Neural progenitor cell (in vitro differentiated cells): ENCODE data around the gene GHITM. TPM values are rescaled to one million over a fixed set of nuclear protein-coding genes. Genes with fewer than 3 reads are reported as not detected.

Experiments used
- DNase-seq: peaks from one replicate; pipeline ENCODE4 v3.0.0-alpha.2; 2016; ENCODE audit warnings: low spot score
- H2AFZ ChIP-seq: fragments of 200-600 bp; sonication (generic); replicated peaks from 2 replicates; pipeline ENCODE4 v1.6.1; 2016; ENCODE audit warnings: antibody characterized with exemption
- H3F3A ChIP-seq: fragments of 200-600 bp; sonication (generic); 2 replicates; pipeline ENCODE4 v1.6.1; 2016; ENCODE audit warnings: antibody characterized with exemption, low read depth
- H3K27ac ChIP-seq: fragments of 200-600 bp; sonication (generic); 2 replicates; pipeline ENCODE4 v1.5.1; 2016; ENCODE audit warnings: mild to moderate bottlenecking
- H3K27me3 ChIP-seq: fragments of 200-600 bp; sonication (generic); 2 replicates; pipeline ENCODE4 v1.6.1; 2016; ENCODE audit warnings: mild to moderate bottlenecking, moderate library complexity
- H3K36me3 ChIP-seq: fragments of 200-600 bp; sonication (generic); 2 replicates; pipeline ENCODE4 v1.5.1; 2016
- H3K4me1 ChIP-seq: fragments of 200-600 bp; sonication (generic); 2 replicates; pipeline ENCODE4 v1.6.1; 2016; ENCODE audit warnings: mixed run types
- H3K4me2 ChIP-seq: fragments of 200-600 bp; sonication (generic); 2 replicates; pipeline ENCODE4 v1.6.1; 2016
- H3K4me3 ChIP-seq: fragments of 200-600 bp; sonication (generic); 2 replicates; pipeline ENCODE4 v1.5.1; 2016
- H3K79me2 ChIP-seq: fragments of 200-600 bp; sonication (generic); 2 replicates; pipeline ENCODE4 v1.6.1; 2016; ENCODE audit warnings: low read depth
- H3K9ac ChIP-seq: fragments of 200-600 bp; sonication (generic); 2 replicates; pipeline ENCODE4 v1.6.1; 2016
- H3K9me3 ChIP-seq: fragments of 200-600 bp; sonication (generic); 2 replicates; pipeline ENCODE4 v1.5.1; 2016; ENCODE audit warnings: low read depth
- H4K20me1 ChIP-seq: fragments of 200-600 bp; sonication (generic); 2 replicates; pipeline ENCODE4 v1.6.1; 2016; ENCODE audit warnings: low read depth
- H3K27ac Mint-ChIP-seq: 3 replicates; pipeline ENCODE4 v1.8.0; 2021; ENCODE audit warnings: mixed read lengths
- H3K27me3 Mint-ChIP-seq: 2 replicates; pipeline ENCODE4 v1.8.0; 2022; ENCODE audit warnings: low read depth, mild to moderate bottlenecking, inconsistent platforms, moderate library complexity, mixed read lengths; ENCODE audit not compliant: insufficient read depth
- H3K36me3 Mint-ChIP-seq: 3 replicates; pipeline ENCODE4 v1.8.0; 2021; ENCODE audit warnings: mixed read lengths
- H3K4me1 Mint-ChIP-seq: 3 replicates; pipeline ENCODE4 v1.8.0; 2021; ENCODE audit warnings: mixed read lengths
- H3K4me3 Mint-ChIP-seq: 3 replicates; pipeline ENCODE4 v1.8.0; 2021; ENCODE audit warnings: mild to moderate bottlenecking, moderate library complexity, mixed read lengths
- H3K9me3 Mint-ChIP-seq: 3 replicates; pipeline ENCODE4 v1.8.0; 2020; ENCODE audit warnings: mixed read lengths
- CTCF ChIP-seq: fragments of 200-600 bp; sonication (generic); IDR thresholded peaks from 2 replicates; pipeline ENCODE4 v1.5.1; 2017; ENCODE audit warnings: antibody characterized with exemption, mild to moderate bottlenecking
- EZH2 ChIP-seq: fragments of 200-600 bp; sonication (generic); IDR thresholded peaks from 2 replicates; pipeline ENCODE4 v1.6.1; 2017; ENCODE audit warnings: antibody characterized with exemption, mild to moderate bottlenecking, moderate library complexity
- EZH2phosphoT487 ChIP-seq: fragments of 200-600 bp; sonication (generic); IDR thresholded peaks from 2 replicates; pipeline ENCODE4 v1.6.1; 2017; ENCODE audit warnings: antibody characterized with exemption
- total RNA-seq: library from RNA; depleted of rRNA; stranded (reverse); fragments of >200 nt; gene quantifications from 2 replicates; pipeline ENCODE4 v1.2.3, GENCODE V29; 2015; ENCODE audit warnings: low replicate concordance

The GHITM gene
- total RNA-seq: 127 and 181 TPM in 2 replicates

- no peaks in the 10 kb centered on the region for H3K27me3 ChIP-seq
- H3F3A ChIP-seq: no peaks in the 10 kb centered on the region
- peaks cover 24% of the 10 kb centered on the region for H3K79me2 ChIP-seq
- H3K27ac ChIP-seq: no peak within 1 kb of the TSS
- peak within 1 kb of the TSS; percentile 83 for H3K4me3 ChIP-seq
- peaks cover 24% of the 10 kb centered on the region for H3K4me1 Mint-ChIP-seq
- H3K36me3 ChIP-seq: no peaks in the 10 kb centered on the region
- H3K9me3 Mint-ChIP-seq: no peaks in the 10 kb centered on the region
- H2AFZ ChIP-seq: peak within 1 kb of the TSS; percentile 98
- peak within 1 kb of the TSS; percentile 87 for H3K4me2 ChIP-seq
- TF ChIP-seq EZH2phosphoT487 (no peak), CTCF (peak; percentile 48), EZH2 (no peak)
- H3K27ac Mint-ChIP-seq: peak within 1 kb of the TSS; percentile 95
- H3K27me3 Mint-ChIP-seq: no peaks in the 10 kb centered on the region
- peaks cover 3% of the 10 kb centered on the region for H3K36me3 Mint-ChIP-seq
- H3K4me1 ChIP-seq: peaks cover 10% of the 10 kb centered on the region
- H3K9ac ChIP-seq: peak within 1 kb of the TSS; percentile 79
- H3K4me3 Mint-ChIP-seq: peak within 1 kb of the TSS; percentile 96
- DNase-seq: peak; percentile 98
- H4K20me1 ChIP-seq: no peaks in the 10 kb centered on the region
- no peaks in the 10 kb centered on the region for H3K9me3 ChIP-seq
These were observed at the start of gene GHITM for GRCh38 chr10:84139126-84140035. GHITM (plus strand) TSS chr10:84139509; CDS start chr10:84141501, 1,992 bp downstream.

GRCh38 chr10:84095811-84096497, 43.4 kb upstream of the GHITM start:
- Mint-ChIP-seq H3K27ac (no peak overlapping the region), H3K9me3 (no peaks in the 10 kb centered on the region), H3K4me1 (no peaks in the 10 kb centered on the region), H3K36me3 (no peaks in the 10 kb centered on the region), H3K27me3 (peaks cover 3% of the 10 kb centered on the region), H3K4me3 (no peak overlapping the region)
- Histone ChIP-seq H3K4me1 (peaks cover 10% of the 10 kb centered on the region), H3K9me3 (no peaks in the 10 kb centered on the region), H2AFZ (peak overlapping the region; percentile 42), H3K79me2 (no peaks in the 10 kb centered on the region), H3F3A (no peaks in the 10 kb centered on the region), H3K4me3 (no peak overlapping the region), H4K20me1 (no peaks in the 10 kb centered on the region), H3K27me3 (no peaks in the 10 kb centered on the region), H3K9ac (no peak overlapping the region), H3K27ac (no peak overlapping the region), H3K4me2 (no peak overlapping the region), H3K36me3 (no peaks in the 10 kb centered on the region)
- DNase-seq: no peak
- TF ChIP-seq EZH2phosphoT487 (no peak), EZH2 (no peak), CTCF (no peak)

GRCh38 chr10:84097787-84098353, 41.4 kb upstream of the GHITM start:
- Histone ChIP-seq H3K4me2 (peak overlapping the region; percentile 17), H3K9me3 (no peaks in the 10 kb centered on the region), H3K27ac (no peak overlapping the region), H3F3A (no peaks in the 10 kb centered on the region), H3K27me3 (no peaks in the 10 kb centered on the region), H2AFZ (no peak overlapping the region), H3K79me2 (no peaks in the 10 kb centered on the region), H3K36me3 (no peaks in the 10 kb centered on the region), H3K4me1 (peaks cover 10% of the 10 kb centered on the region), H3K9ac (no peak overlapping the region), H4K20me1 (no peaks in the 10 kb centered on the region), H3K4me3 (no peak overlapping the region)
- no peaks in the 10 kb centered on the region for H3K4me1 Mint-ChIP-seq
- H3K36me3 Mint-ChIP-seq: no peaks in the 10 kb centered on the region
- no peaks in the 10 kb centered on the region for H3K9me3 Mint-ChIP-seq
- DNase-seq: peak; percentile 63
- H3K27ac Mint-ChIP-seq: no peak overlapping the region
- H3K4me3 Mint-ChIP-seq: no peak overlapping the region
- H3K27me3 Mint-ChIP-seq: peaks cover 3% of the 10 kb centered on the region
- TF ChIP-seq EZH2phosphoT487: no peak
- peak; percentile 81 for TF ChIP-seq CTCF
